Adrenal gland (tissue), 12 donors: ENCODE results near the gene STAT4. TPM values are rescaled to one million over a fixed set of nuclear protein-coding genes. Genes with fewer than 3 reads are reported as not detected.

Experiments used
- DNase-seq, 7 donors: peaks; one replicate each; pipeline ENCODE4 v3.0.0-alpha.2; 2019 to 2020
- H3K27ac ChIP-seq, 5 donors: fragments of 200-600 bp; sonication (generic) in 4 of 5; 1 replicate in 3 of 5; 2 replicates in 2 of 5; pipeline versions ENCODE4 v1.5.1 to v1.8.0; 2016 to 2020; ENCODE audit warnings: mild to moderate bottlenecking in 1 of 5
- H3K27me3 ChIP-seq: fragments of 200-600 bp; 2 replicates; pipeline ENCODE4 v1.8.0; 2021
- H3K36me3 ChIP-seq, 2 donors: fragments of 200-600 bp; replicated peaks in 1 of 2; 1 replicate in 1 of 2; 2 replicates in 1 of 2; pipeline versions ENCODE4 v1.5.1 to v1.8.0; 2018 to 2022
- H3K4me1 ChIP-seq, 2 donors: fragments of 200-600 bp; replicated peaks in 1 of 2; 1 replicate in 1 of 2; 2 replicates in 1 of 2; pipeline versions ENCODE4 v1.5.1 to v1.8.0; 2018 to 2021
- H3K4me3 ChIP-seq, 4 donors: fragments of 200-600 bp; sonication (generic) in 3 of 4; one replicate each; pipeline ENCODE4 v1.5.1; 2016 to 2018
- H3K9me3 ChIP-seq, 3 donors: fragments of 200-600 bp; sonication (generic) in 1 of 3; replicated peaks in 1 of 3; 1 replicate in 2 of 3; 2 replicates in 1 of 3; pipeline versions ENCODE4 v1.5.1 to v1.8.0; 2016 to 2021
- POLR2A ChIP-seq, 2 donors: fragments of 450-650 bp; IDR thresholded peaks; one replicate each; pipeline ENCODE4 v1.6.1; 2017; ENCODE audit warnings: antibody characterized with exemption in 2 of 2, mild to moderate bottlenecking in 2 of 2, moderate library complexity in 1 of 2
- WGBS, 4 donors: extraction: QIAGEN DNeasy Blood & Tissue Kit in 2 of 4; methylation state at CpG; one replicate each; pipeline versions ENCODE4 v1.1.5 to v1.1.7; 2013 to 2017; 5-methylcytosine and 5-hydroxymethylcytosine counted together
- intact Hi-C, 2 donors: fragments of 100-400 bp; cut with DNase I; formaldehyde crosslinking; loops; one replicate each; pipeline versions ENCODE4 v1.14.1 to v1.15.0; 2022 to 2023
- polyA plus RNA-seq, 3 donors: library from polyadenylated mRNA; stranded (reverse); fragments of 200-250 nt in 2 of 3; fragments of 350-450 nt in 1 of 3; fragmentation: Illumina TruSeq in 1 of 3; extraction: RNeasy Lipid Tissue Mini Kit (QIAGEN cat#74804) in 1 of 3; gene quantifications; one replicate each; pipeline ENCODE4 v1.2.3, GENCODE V29; 2013 to 2014
- total RNA-seq, 9 donors: library from RNA; depleted of rRNA in 4 of 9; stranded (reverse); fragments of >200 nt in 4 of 9; fragments of 120-200 nt in 1 of 9; fragmentation: NEBNext Ultra II Directional in 1 of 9; extraction: Animal tissue kit (Norgen Biotek cat#: 25700) in 1 of 9; gene quantifications; one replicate each; pipeline versions ENCODE4 v1.1.0 to v1.2.4, GENCODE V29; 2013 to 2023
- TF ChIP-seq, protein P1 (sequence below), 6 experiments: fragments of 450-650 bp in 4 of 6; fragments of 200-600 bp in 2 of 6; sonication (generic) in 1 of 6; IDR thresholded peaks; 1 replicate in 5 of 6; 2 replicates in 1 of 6; pipeline versions ENCODE4 v1.5.1 to v1.8.0; 2016 to 2021; ENCODE audit warnings: antibody characterized with exemption in 6 of 6, mild to moderate bottlenecking in 2 of 6, moderate library complexity in 1 of 6
- donor health status: healthy with polysubstance abuse.
- donor health status: Bipolar disorder and iron deficiency.
- donor health status: DM: yes; HTN: yes; CAD: no.
- donor health status: DM: no; HTN: no; CAD: no.
- donor health status: DM: no; HTN: no; CAD: no.
- donor health status: DM: yes; HTN: yes; CAD: no.

STAT4 gene
- total and polyA plus RNA-seq, 12 donors: 0.52 to 5.1 (median 1.4) TPM

GRCh38 chr2:191103774-191104173 lies 47.0 kb downstream of the STAT4 start:
- no peaks in the 10 kb centered on the region for H3K9me3 ChIP-seq
- no peak overlapping the region for H3K4me3 ChIP-seq
- no peak for DNase-seq
- TF ChIP-seq POLR2A (IDR thresholded peaks at IDR 0.05): no peak
- TF ChIP-seq, protein P1, sequence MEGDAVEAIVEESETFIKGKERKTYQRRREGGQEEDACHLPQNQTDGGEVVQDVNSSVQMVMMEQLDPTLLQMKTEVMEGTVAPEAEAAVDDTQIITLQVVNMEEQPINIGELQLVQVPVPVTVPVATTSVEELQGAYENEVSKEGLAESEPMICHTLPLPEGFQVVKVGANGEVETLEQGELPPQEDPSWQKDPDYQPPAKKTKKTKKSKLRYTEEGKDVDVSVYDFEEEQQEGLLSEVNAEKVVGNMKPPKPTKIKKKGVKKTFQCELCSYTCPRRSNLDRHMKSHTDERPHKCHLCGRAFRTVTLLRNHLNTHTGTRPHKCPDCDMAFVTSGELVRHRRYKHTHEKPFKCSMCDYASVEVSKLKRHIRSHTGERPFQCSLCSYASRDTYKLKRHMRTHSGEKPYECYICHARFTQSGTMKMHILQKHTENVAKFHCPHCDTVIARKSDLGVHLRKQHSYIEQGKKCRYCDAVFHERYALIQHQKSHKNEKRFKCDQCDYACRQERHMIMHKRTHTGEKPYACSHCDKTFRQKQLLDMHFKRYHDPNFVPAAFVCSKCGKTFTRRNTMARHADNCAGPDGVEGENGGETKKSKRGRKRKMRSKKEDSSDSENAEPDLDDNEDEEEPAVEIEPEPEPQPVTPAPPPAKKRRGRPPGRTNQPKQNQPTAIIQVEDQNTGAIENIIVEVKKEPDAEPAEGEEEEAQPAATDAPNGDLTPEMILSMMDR (IDR thresholded peaks at IDR 0.05): no peak
- WGBS, 4 donors: 55 to 66% (median 60%) methylated on average over 1 of the region's 1 CpG
- intact Hi-C loops: no loop called here
- no peaks in the 10 kb centered on the region for H3K27me3 ChIP-seq
- H3K4me1 ChIP-seq: no peaks in the 10 kb centered on the region
- no peaks in the 10 kb centered on the region for H3K36me3 ChIP-seq
- H3K27ac ChIP-seq: no peak overlapping the region

DNA sequence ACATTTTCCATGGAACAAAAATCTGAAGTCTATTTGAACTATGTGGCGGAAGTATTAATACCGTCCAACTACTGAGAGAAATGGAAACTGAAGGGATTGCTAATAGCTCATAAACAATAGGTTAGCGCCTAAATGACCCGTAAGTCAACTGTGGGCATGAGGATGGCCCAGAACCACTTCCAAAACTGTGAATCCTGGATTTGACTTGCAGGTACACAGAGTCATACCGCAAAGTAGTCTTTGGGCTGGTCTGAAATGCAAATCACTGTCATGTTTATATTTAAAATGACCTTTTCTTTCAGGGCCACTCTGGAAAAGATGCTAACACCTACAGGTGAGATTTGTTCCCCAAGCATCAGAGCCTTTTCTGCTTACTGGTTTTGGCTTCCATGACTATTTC lies 50.6 kb downstream of the STAT4 start:
- WGBS, 4 donors: 90 to 97% (median 93%) methylated on average over 5 of the region's 5 CpGs
- intact Hi-C loops: no loop called here
- no peaks in the 10 kb centered on the region for H3K36me3 ChIP-seq
- H3K27ac ChIP-seq: no peak overlapping the region
- DNase-seq: no peak
- no peaks in the 10 kb centered on the region for H3K4me1 ChIP-seq
- H3K9me3 ChIP-seq: no peaks in the 10 kb centered on the region
- no peak for TF ChIP-seq POLR2A (IDR thresholded peaks at IDR 0.05)
- TF ChIP-seq, protein P1 (IDR thresholded peaks at IDR 0.05): no peak
- no peaks in the 10 kb centered on the region for H3K27me3 ChIP-seq
- no peak overlapping the region for H3K4me3 ChIP-seq

- TF ChIP-seq, protein P1 (IDR thresholded peaks at IDR 0.05): no peak
- TF ChIP-seq POLR2A (IDR thresholded peaks at IDR 0.05): no peak
- Histone ChIP-seq H3K36me3 (no peaks in the 10 kb centered on the region), H3K27me3 (no peaks in the 10 kb centered on the region), H3K9me3 (no peaks in the 10 kb centered on the region), H3K4me1 (no peaks in the 10 kb centered on the region), H3K4me3 (no peak overlapping the region), H3K27ac (no peak overlapping the region)
- 88 to 92% (median 91%) methylated on average over 2 of the region's 2 CpGs for WGBS, 4 donors
- no peak for DNase-seq
- intact Hi-C loops: no loop called here
These were observed 63.5 kb downstream of the STAT4 start for GRCh38 chr2:191087311-191087710.

DNA sequence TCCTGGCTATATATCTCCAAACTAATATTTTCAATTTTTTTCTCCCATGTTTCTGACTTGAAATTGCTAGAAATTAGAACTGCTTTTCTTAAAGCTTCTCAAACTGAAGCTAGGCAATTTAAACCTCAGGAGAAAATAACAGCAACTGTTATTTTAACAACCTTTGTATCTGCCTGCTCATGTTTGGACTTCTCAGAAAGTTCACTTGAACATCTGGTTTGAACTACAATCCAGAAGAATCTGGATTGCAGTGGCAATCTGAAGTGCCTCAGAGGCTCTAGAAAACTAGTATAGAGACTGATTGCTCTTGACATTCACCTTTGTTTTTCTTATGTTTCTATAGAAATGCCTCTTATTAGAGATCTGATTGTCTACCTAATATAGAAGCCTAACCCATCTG lies 64.1 kb downstream of the STAT4 start:
- TF ChIP-seq, protein P1 (IDR thresholded peaks at IDR 0.05): no peak
- TF ChIP-seq POLR2A (IDR thresholded peaks at IDR 0.05): no peak
- no peaks in the 10 kb centered on the region for H3K9me3 ChIP-seq
- DNase-seq: no peak
- H3K4me1 ChIP-seq: no peaks in the 10 kb centered on the region
- H3K27me3 ChIP-seq: no peaks in the 10 kb centered on the region
- H3K27ac ChIP-seq: no peak overlapping the region
- H3K4me3 ChIP-seq: no peak overlapping the region
- no peaks in the 10 kb centered on the region for H3K36me3 ChIP-seq
- intact Hi-C loops: no loop called here
